NCI-H774 (cell line): ENCODE results near the gene INPP5A.
"Not testable (repeated sequence)": the region's sequence is repeated elsewhere in the genome, so short reads cannot be mapped to it uniquely, and the experiment has no call there.

Experiments
- DNase-seq: peaks from one replicate; lab custom pipeline; 2025; lab: John Stamatoyannopoulos, UW

INPP5A gene

DNA sequence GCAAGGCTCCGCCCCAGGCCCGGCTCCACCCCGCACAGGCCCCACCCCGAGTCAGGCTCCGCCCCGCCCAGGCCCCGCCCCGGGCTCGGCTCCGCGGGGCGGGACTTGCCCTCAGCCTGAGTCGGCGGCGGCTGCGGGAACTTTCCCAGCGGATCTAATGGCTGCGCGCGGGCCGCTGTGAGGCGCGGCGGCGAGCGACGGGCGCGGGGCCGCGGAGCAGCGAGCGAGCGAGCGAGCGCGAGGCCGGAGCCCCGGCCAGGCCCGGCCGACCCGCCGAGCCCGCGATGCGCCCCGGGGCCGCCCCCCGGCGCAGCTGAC, at the start of gene INPP5A:
TSS of gene INPP5A (plus strand) at position 104 of the 318 bp plus-strand sequence. CDS start 310 bp downstream, outside the sequence.
- no peak for DNase-seq

DNA sequence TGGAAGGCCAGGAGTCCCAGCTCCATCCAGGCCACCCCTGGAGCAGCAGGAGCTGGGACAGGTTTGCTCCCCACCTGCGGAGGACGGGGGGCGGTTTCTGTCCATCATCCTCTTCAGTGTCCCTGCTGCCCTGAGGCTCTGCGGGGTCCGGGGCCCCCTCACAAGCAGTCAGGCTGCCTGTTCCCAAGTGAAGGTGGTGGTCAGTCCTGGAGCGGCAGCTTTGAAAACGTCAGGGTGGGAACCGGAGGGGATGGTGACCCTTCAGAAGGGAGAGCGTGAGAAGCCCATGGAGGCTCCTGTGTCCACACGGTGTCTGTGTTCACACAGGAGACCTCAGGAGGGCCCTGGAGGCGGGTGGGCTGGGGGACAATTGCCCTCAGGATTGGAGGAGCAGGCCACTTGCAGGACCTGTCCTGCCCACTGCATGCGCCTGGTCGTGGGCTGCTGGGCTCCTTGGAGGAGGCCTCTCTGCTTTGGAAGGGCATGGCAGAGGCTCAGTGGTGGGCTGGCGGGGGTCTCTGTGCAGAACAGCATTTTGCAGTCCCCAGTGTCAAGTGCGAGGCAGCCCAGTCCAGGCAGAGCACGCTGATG, 49.3 kb upstream of the INPP5A start:
- DNase-seq, result no peak

GRCh38 chr10:132489053-132489703, 48.4 kb upstream of the INPP5A start:
- no peak for DNase-seq

DNA sequence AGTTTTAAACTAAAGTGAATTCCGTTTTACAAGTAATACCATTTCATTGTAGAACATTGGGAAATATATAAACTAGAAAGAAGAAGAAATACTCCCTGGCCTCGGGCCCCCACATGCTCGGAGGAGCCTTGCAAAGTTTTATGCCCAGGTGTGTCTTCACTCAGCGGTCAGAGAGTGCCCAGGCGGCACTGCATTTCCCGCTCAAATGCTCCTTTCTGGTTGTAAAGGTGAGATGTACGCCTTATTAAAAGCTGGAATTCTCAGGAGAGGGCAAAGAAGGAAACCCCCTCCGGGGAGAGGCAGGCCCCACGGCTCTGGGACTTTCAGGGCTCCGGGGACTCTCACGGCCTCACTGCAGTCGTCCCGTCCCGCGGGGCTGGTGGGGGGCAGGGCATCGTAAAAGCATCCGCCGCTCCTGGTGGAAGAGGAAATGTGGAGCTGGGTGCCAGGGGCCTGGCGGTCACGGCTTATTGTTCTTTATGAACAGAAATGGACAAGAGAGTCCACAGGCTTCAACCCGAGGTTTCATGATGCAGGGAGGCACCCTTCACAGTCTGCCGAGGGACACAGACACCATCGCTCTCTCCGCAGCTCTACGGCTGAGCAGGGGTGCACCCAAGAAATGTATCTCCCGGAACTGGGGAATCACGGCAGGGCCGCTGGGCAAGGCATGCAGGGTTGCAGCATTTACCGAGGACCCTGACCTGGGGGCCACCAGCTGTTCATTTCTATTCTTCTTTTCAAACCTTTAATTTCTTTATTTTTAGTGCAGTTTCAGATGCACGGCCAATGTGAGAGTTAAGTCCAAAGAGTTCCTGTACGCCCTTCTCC, 47.7 kb upstream of the INPP5A start:
- DNase-seq, result no peak

GRCh38 chr10:132491534-132491933, 46.1 kb upstream of the INPP5A start:
- DNase-seq, result not testable (repeated sequence)

DNA sequence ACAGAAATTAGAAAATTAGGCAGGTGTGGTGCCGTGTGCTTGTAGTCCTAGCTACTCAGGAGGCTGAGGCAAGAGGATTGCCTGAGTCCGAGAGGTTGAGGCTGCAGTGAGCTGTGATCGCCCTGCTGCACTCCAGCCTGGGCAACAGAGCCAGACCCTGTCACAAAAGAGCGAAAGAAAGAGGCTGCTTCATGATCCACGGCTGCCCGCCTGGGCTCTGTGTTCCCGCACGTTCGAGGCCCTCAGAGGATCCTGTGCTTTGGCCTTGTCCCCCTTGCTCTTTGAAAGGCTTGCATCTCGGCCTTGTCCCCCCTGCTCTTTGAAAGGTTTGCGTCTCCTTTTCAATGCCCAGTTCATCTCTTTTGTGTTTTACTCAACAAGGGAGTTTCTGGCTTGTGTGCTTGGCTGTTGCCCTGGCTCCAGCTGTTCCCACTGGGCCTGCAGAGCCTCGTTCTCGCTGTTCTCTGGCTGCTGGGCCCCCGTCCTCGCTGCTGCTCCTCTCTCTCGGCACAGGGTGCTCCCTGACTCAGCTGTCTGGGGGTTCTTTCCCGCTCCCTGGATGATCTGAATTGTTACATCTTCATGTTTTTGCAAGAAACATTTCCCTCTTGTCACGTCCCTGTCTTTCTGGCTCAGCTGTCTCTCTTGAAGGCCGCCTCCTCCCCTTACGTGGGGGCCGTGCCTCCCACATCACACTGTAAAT, 45.1 kb upstream of the INPP5A start:
- no peak for DNase-seq

DNA sequence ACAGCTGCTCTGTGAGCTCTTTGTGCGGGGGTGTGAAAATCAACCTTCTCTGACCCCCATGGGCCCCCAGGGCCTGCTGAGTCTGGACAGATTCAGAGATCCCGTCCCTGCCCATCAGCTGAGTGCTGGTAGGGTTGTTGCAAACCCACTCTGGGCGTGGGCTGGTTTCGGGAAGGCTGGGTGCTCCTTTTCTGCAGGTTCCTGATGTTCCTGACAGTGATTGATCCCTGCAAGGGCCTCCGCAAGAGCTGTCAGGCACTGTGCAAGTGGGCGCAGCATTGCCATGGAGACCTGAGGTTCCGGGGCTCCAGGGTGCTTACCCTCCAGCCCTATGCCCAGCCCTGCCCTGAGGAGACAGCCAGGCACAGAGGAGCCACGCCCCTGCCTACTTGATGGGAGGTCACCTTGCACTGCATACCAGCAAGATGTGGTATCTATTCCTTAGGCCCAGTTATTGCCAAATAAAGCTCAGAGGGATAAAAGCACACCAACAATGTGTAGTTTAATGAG, 44.3 kb upstream of the INPP5A start:
- no peak for DNase-seq

- DNase-seq, result no peak
These were observed 43.8 kb upstream of the INPP5A start for GRCh38 chr10:132493756-132494290.

DNA sequence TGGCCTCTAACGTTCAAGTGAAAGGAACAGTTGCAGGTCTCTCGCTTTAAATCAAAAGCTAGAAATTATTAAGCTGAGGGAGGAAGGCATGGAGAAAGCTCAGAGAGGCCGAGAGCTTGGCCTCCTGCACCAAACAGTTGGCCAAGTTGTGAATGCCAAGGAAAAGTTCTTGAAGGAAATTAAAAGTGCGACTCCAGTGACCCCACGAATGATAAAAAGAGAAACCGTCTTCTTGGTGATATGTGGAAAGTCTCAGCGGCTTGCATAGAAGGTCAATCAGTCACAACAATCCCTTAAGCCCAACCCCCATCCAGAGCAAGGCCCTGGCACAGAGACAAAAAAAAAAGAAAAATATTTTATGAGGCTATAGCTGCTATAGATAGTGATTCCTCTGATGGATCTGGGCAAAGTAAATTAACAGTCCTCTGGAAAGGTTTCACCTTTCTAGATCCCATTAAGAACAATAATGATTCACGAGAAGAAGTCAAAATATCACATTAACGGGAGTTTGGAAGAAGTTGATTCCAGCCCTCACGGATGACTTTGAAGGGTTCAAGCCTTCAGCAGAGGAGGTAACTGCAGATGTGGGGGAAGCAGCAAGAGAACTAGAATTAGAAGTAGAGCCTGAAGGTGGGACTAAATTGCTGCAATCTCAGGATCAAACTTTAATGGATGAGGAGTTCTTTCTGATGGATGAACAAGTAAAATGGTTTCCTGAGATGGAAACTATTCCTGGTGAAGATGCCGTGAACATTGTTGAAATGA, 42.5 kb upstream of the INPP5A start:
- DNase-seq, result no peak

- no peak for DNase-seq
These were observed 41.1 kb upstream of the INPP5A start for GRCh38 chr10:132496360-132497062.

- no peak for DNase-seq
These were observed 40.4 kb upstream of the INPP5A start for GRCh38 chr10:132497063-132497680.

- DNase-seq, result no peak
These were observed 39.6 kb upstream of the INPP5A start for GRCh38 chr10:132497861-132498561.

DNA sequence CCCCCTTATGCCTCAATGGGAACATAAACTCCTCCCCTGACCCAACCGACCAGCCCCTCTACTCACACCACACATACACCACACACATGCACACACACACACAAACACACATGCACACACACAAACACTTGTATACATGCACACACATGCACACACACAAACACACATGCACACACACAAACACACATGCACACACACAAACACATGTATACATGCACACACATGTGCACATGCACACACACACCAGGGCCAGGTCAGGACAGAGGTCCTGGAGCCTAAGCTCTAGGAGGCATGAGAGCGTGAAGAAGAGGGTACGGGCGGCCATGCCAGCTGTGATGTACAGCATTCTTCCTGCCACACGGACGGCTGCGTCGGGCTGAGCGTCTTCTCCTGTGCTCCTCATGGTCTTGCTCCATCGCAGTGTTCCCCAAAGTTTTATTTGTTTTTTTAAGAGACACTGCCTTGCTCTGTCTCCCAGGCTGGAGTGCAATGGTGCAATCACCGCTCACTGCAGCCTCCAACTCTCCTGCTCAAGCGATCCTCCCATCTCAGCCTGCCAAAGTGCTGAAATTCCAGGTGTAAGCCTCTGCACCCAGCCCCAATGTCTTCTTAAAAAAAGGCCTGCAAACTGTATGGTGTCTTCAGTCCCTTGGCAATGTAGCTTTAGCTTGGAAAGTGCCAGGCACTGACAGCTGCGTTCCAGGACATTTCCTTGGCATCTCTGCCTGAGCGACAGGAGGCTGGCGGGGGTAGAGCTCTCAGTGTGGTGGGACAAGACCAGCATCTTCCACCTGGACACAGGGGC, 38.8 kb upstream of the INPP5A start:
- no peak for DNase-seq

GRCh38 chr10:132499367-132499685, 38.3 kb upstream of the INPP5A start:
- no peak for DNase-seq

DNA sequence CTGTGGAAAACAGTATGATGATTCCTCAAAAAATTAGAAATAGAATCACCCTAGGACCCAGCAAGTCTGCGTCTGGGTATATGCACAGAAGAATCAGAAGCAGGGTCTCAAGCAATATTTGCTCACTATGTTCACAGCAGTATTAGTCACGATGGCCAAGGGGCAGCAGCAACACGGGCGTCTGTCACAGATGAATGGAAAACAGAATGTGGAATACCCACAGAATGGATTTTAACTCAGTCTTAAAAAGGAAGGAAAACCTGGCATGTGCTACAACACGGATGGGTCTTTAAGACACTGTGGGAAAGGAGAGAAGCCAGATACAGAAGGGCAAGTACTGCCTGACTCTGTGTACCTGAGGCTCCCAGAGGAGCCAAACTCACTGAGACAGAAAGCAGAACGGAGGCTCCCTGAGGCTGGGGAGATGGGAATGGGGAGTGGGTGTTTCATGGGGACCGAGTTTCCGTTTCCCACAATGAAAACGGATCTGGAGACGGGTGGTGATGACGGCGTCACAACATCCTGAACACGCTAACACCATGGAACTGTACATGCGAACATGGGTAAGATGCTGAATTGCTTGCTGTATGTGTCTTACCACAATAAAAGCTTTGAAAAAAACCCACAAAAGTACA, 36.7 kb upstream of the INPP5A start:
- no peak for DNase-seq

GRCh38 chr10:132502544-132503300, 34.9 kb upstream of the INPP5A start:
- DNase-seq, result no peak

DNA sequence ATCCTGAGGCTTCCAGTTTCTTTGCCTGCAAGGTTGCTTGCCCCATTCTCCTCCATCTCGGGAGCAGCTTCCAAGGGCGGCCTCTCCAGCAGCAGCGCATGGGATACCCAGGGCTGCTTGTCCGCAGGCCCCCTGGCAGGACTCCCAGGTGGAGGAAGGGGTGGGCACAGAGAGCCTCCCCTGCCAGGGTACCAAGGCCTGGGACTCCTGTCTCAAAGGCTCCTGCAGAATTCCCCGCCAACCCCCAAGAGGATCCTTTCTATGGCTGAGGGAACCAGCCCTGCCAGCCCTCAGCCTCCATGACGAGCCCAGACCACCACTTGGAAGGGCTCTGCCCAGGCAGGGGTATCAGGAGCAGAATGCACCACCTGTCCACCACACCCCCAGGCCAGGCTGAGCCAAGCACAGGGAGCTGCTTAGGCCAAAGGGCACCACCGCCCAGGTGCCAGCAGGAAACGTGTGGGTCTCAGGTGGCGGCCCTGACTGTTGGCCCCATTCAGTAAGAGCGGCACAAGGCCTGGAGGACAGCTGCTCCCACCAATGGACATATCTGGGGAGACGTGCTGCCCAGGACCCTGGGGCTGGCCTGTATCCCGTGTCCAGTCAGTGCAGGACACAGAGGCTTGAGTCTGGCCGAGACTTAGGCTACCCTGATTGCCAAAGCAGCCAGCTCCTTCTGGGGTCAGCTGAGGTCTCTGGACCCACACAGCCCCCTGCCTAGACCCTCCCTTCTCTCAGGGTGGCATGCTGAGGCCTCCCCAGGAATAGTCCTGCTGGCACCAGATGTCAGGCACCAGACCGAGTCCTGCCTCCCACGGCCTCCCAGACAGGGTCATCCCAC, 33.8 kb upstream of the INPP5A start:
- DNase-seq, result no peak
